ENCODE results near the gene KRTAP10-2. TPM values are rescaled to one million over a fixed set of nuclear protein-coding genes. Genes with fewer than 3 reads are reported as not detected.

Gene KRTAP10-2
- total RNA-seq, 1 experiment from 2014 or later = not detected

- no peak for DNase-seq
- TF ChIP-seq CTCF (IDR thresholded peaks at IDR 0.05; ENCODE audit: unreplicated experiment) = no peak
- CTCF ChIA-PET = no interaction called here
Observed at GRCh38 chr21:44525391-44526095, 25.8 kb downstream of the KRTAP10-2 start.

GRCh38 chr21:44524414-44525371 lies 26.6 kb downstream of the KRTAP10-2 start:
- no peak for DNase-seq
- H3K27me3 Mint-ChIP-seq (ENCODE audit: unreplicated experiment) = peaks cover 11% of the 10 kb centered on the region
- no peaks in the 10 kb centered on the region for H3K9me3 Mint-ChIP-seq (ENCODE audit: low read depth, unreplicated experiment)
- no peaks in the 10 kb centered on the region for H3K4me1 Mint-ChIP-seq (ENCODE audit: low read depth, unreplicated experiment)
- intact Hi-C loops (cut with micrococcal nuclease; ENCODE audit: unreplicated experiment) = no loop called here
- CTCF ChIA-PET = no interaction called here
- H3K27ac Mint-ChIP-seq (ENCODE audit: unreplicated experiment) = no peak overlapping the region
- BruUV-seq (replicated peaks) = no TSS peak
- no peak for TF ChIP-seq CTCF (IDR thresholded peaks at IDR 0.05; ENCODE audit: unreplicated experiment)
- no peaks in the 10 kb centered on the region for H3K36me3 Mint-ChIP-seq (ENCODE audit: insufficient read depth, unreplicated experiment)
- H3K4me3 Mint-ChIP-seq (ENCODE audit: low read depth, unreplicated experiment) = no peak overlapping the region

More at GRCh38 chr21:44525391-44526095, 25.8 kb downstream of the KRTAP10-2 start:
- Mint-ChIP-seq H3K9me3 (ENCODE audit: low read depth, unreplicated experiment) (no peaks in the 10 kb centered on the region), H3K27ac (ENCODE audit: unreplicated experiment) (no peak overlapping the region), H3K36me3 (ENCODE audit: insufficient read depth, unreplicated experiment) (no peaks in the 10 kb centered on the region), H3K4me3 (ENCODE audit: low read depth, unreplicated experiment) (no peak overlapping the region), H3K27me3 (ENCODE audit: unreplicated experiment) (peaks cover 20% of the 10 kb centered on the region), H3K4me1 (ENCODE audit: low read depth, unreplicated experiment) (no peaks in the 10 kb centered on the region)
- intact Hi-C loops (cut with micrococcal nuclease; ENCODE audit: unreplicated experiment) = no loop called here
- BruUV-seq (replicated peaks) = no TSS peak

GRCh38 chr21:44523567-44524413 lies 27.5 kb downstream of the KRTAP10-2 start:
- CTCF ChIA-PET = no interaction called here
- Mint-ChIP-seq H3K4me3 (ENCODE audit: low read depth, unreplicated experiment) (no peak overlapping the region), H3K27me3 (ENCODE audit: unreplicated experiment) (peaks cover 2% of the 10 kb centered on the region), H3K27ac (ENCODE audit: unreplicated experiment) (no peak overlapping the region), H3K36me3 (ENCODE audit: insufficient read depth, unreplicated experiment) (no peaks in the 10 kb centered on the region), H3K4me1 (ENCODE audit: low read depth, unreplicated experiment) (no peaks in the 10 kb centered on the region), H3K9me3 (ENCODE audit: low read depth, unreplicated experiment) (no peaks in the 10 kb centered on the region)
- no TSS peak for BruUV-seq (replicated peaks)
- intact Hi-C loops (cut with micrococcal nuclease; ENCODE audit: unreplicated experiment) = no loop called here
- no peak for TF ChIP-seq CTCF (IDR thresholded peaks at IDR 0.05; ENCODE audit: unreplicated experiment)
- no peak for DNase-seq

GRCh38 chr21:44522753-44523204 lies 28.5 kb downstream of the KRTAP10-2 start:
- Mint-ChIP-seq H3K36me3 (ENCODE audit: insufficient read depth, unreplicated experiment) (no peaks in the 10 kb centered on the region), H3K9me3 (ENCODE audit: low read depth, unreplicated experiment) (peaks cover 1% of the 10 kb centered on the region), H3K27me3 (ENCODE audit: unreplicated experiment) (peaks cover 6% of the 10 kb centered on the region), H3K4me3 (ENCODE audit: low read depth, unreplicated experiment) (no peak overlapping the region), H3K4me1 (ENCODE audit: low read depth, unreplicated experiment) (no peaks in the 10 kb centered on the region), H3K27ac (ENCODE audit: unreplicated experiment) (no peak overlapping the region)
- intact Hi-C loops (cut with micrococcal nuclease; ENCODE audit: unreplicated experiment) = no loop called here
- no TSS peak for BruUV-seq (replicated peaks)
- CTCF ChIA-PET = no interaction called here
- no peak for TF ChIP-seq CTCF (IDR thresholded peaks at IDR 0.05; ENCODE audit: unreplicated experiment)
- DNase-seq = no peak
